HepG2 (cell line): Measurements from ENCODE around the gene LHFPL2. TPM values are rescaled to one million over a fixed set of nuclear protein-coding genes. Genes with fewer than 3 reads are reported as not detected.

ENCODE experiments used
- ATAC-seq: fragments of 200-7000 bp; cut with Tn5 transposase; 3 replicates; pipeline ENCODE4 v1.9.1; 2020; ENCODE audit warnings: mild to moderate bottlenecking, moderate library complexity
- BruUV-seq: library from RNA; stranded (reverse); fragments of 400-500 nt; replicated peaks from 2 replicates; lab custom pipeline; 2021; lab: Mats Ljungman, UMichigan
- CTCF ChIA-PET: fragments of 300-600 bp; formaldehyde crosslinking; extraction: SDS; loops from one replicate; lab custom pipeline; 2021; ENCODE audit warnings: low total read pairs, inconsistent platforms, low intra/inter-chr PET ratio; lab: Yijun Ruan, JAX
- POLR2A ChIA-PET: fragments of 350-600 bp; sonication (Branson Sonifier 250); formaldehyde crosslinking; loops from one replicate; lab custom pipeline; 2020; ENCODE audit warnings: antibody characterized with exemption, inconsistent platforms; lab: Yijun Ruan, JAX
- DNase-seq: peaks from one replicate; pipeline ENCODE4 v3.0.0-alpha.2; 2015; ENCODE audit warnings: low spot score
- FAIRE-seq: peaks from 3 replicates; lab custom pipeline; 2011; peaks lifted over from hg19 to GRCh38; lab: Jason Lieb, UNC
- H2AFZ ChIP-seq: one replicate; pipeline ENCODE4 v1.6.1; 2011; ENCODE audit warnings: low read length, inconsistent platforms
- H3K27ac ChIP-seq: fragments of 300-600 bp; 3 replicates; pipeline ENCODE4 v1.8.0; 2011; ENCODE audit warnings: mixed run types, mild to moderate bottlenecking, mixed read lengths, low read length, inconsistent platforms; ENCODE audit not compliant: insufficient read depth; ENCODE audit errors: extremely low read length
- H3K27me3 ChIP-seq, 2 experiments: fragments of 200-600 bp in 1 of 2; 2 replicates in 1 of 2; 3 replicates in 1 of 2; pipeline versions ENCODE4 v1.6.0 to v1.8.0; 2011; ENCODE audit warnings: low read length in 2 of 2, mild to moderate bottlenecking in 2 of 2, moderate library complexity in 2 of 2, inconsistent platforms in 1 of 2; ENCODE audit not compliant: insufficient read depth in 2 of 2, control insufficient read depth in 1 of 2
- H3K36me3 ChIP-seq, 2 experiments: fragments of 200-600 bp in 1 of 2; replicated peaks in 1 of 2; 2 replicates in 1 of 2; 3 replicates in 1 of 2; pipeline versions ENCODE4 v1.5.1 to v1.8.0; 2011; ENCODE audit warnings: low read length in 2 of 2, inconsistent platforms in 1 of 2; ENCODE audit not compliant: insufficient read depth in 2 of 2, control insufficient read depth in 1 of 2
- H3K4me1 ChIP-seq: 2 replicates; pipeline ENCODE4 v1.5.1; 2012; ENCODE audit warnings: low read length, inconsistent platforms; ENCODE audit not compliant: insufficient read depth
- H3K4me2 ChIP-seq: 2 replicates; pipeline ENCODE4 v1.6.0; 2011; ENCODE audit warnings: low read depth, low read length, inconsistent platforms
- H3K4me3 ChIP-seq, 3 experiments: fragments of 200-600 bp in 1 of 3; sonication (generic), shearing (Covaris generic) in 1 of 3; replicated peaks in 1 of 3; 2 replicates each; pipeline ENCODE4 v1.5.1; 2011 to 2016; ENCODE audit warnings: low read length in 3 of 3, inconsistent platforms in 2 of 3, low read depth in 2 of 3, mild to moderate bottlenecking in 2 of 3, control low read depth in 1 of 3, mixed read lengths in 1 of 3; ENCODE audit not compliant: insufficient read depth in 1 of 3
- H3K79me2 ChIP-seq: one replicate; pipeline ENCODE4 v1.6.1; 2011; ENCODE audit warnings: low read length, inconsistent platforms; ENCODE audit not compliant: insufficient read depth
- H3K9ac ChIP-seq: 2 replicates; pipeline ENCODE4 v1.6.0; 2011; ENCODE audit warnings: mild to moderate bottlenecking, low read depth, low read length, inconsistent platforms; ENCODE audit not compliant: insufficient read depth
- H3K9me3 ChIP-seq: 2 replicates; pipeline ENCODE4 v1.5.1; 2012; ENCODE audit warnings: mild to moderate bottlenecking, low read length
- H4K20me1 ChIP-seq: 2 replicates; pipeline ENCODE4 v1.6.0; 2011; ENCODE audit warnings: inconsistent platforms, mild to moderate bottlenecking, low read length, moderate library complexity; ENCODE audit not compliant: insufficient read depth
- SIN3A ChIP-seq: IDR thresholded peaks from 2 replicates; pipeline ENCODE4 v1.6.1; 2011; ENCODE audit warnings: low read depth, mild to moderate bottlenecking, control low read depth, low read length, borderline replicate concordance
- SRSF9 ChIP-seq: fragments of 200-400 bp; formaldehyde crosslinking; IDR thresholded peaks from 2 replicates; pipeline ENCODE4 v1.6.1; 2018; ENCODE audit warnings: borderline replicate concordance, mild to moderate bottlenecking, low read depth, low read length; ENCODE audit not compliant: insufficient read depth, poor library complexity, severe bottlenecking
- ZBTB38 ChIP-seq: sonication (generic); formaldehyde crosslinking; IDR thresholded peaks from 2 replicates; pipeline ENCODE4 v1.5.1; 2020; ENCODE audit warnings: mild to moderate bottlenecking, missing genetic modification reagents
- WGBS: methylation state at CpG from one replicate; pipeline ENCODE4 v1.1.6; 2017; ENCODE audit warnings: low lambda C conversion rate; 5-methylcytosine and 5-hydroxymethylcytosine counted together
- in situ Hi-C: cut with HindIII; loops from 2 replicates; pipeline ENCODE4 v1.10.0; 2017; ENCODE audit warnings: low pct_unique_long_range_greater_than_20kb; ENCODE audit not compliant: extremely low pct_ligation_motif_present
- intact Hi-C: fragments of 100-400 bp; cut with micrococcal nuclease; formaldehyde crosslinking; loops from one replicate; pipeline ENCODE4 v1.10.0; 2022; ENCODE audit not compliant: unreplicated experiment
- polyA plus RNA-seq, 8 experiments: library from polyadenylated mRNA; depleted of rRNA in 3 of 8; stranded (reverse) in 7 of 8; unstranded in 1 of 8; fragments of >200 nt; fragmentation: Illumina TruSeq in 4 of 8; extraction: Trizol in 4 of 8; gene quantifications; 2 replicates each; pipeline versions ENCODE4 v1.2.1 to v1.2.3, GENCODE V29; 2011 to 2016; ENCODE audit warnings: low read depth in 4 of 8, missing spikeins in 1 of 8, mixed read lengths in 1 of 8; ENCODE audit not compliant: insufficient read depth in 1 of 8
- total RNA-seq, 5 experiments: library from RNA; depleted of rRNA; stranded (reverse); fragments of >200 nt; fragmentation: Illumina TruSeq; extraction: Trizol; gene quantifications; 2 replicates each; pipeline ENCODE4 v1.2.3, GENCODE V29; 2016; ENCODE audit warnings: low read depth in 1 of 5
- TF ChIP-seq, protein P1 (sequence below): IDR thresholded peaks from 2 replicates; pipeline ENCODE4 v1.6.1; 2016; ENCODE audit warnings: mild to moderate bottlenecking

LHFPL2 gene
- total and polyA plus RNA-seq, 2 of the 13 experiments (the other 11 are each of a cell fraction or from before 2014, with no cell fraction given): 6.0 to 20.0 TPM

GRCh38 chr5:78547731-78548615 is 100.6 kb downstream of the LHFPL2 start:
- Histone ChIP-seq H2AFZ (no peak overlapping the region), H3K9me3 (no peaks in the 10 kb centered on the region), H3K27me3 (no peaks in the 10 kb centered on the region), H3K36me3 (peaks cover 4 to 14% of the 10 kb centered on the region in 2 experiments; a peak in 3 of 5 replicates), H3K79me2 (peaks cover 3% of the 10 kb centered on the region), H3K4me3 (no peak overlapping the region), H4K20me1 (peaks cover 12% of the 10 kb centered on the region; the same call in 1 of the 2 replicates), H3K4me1 (peaks cover 22% of the 10 kb centered on the region), H3K9ac (no peak overlapping the region), H3K4me2 (no peak overlapping the region), H3K27ac (no peak overlapping the region)
- ATAC-seq (no peak), FAIRE-seq (no peak), DNase-seq (no peak)
- 86% methylated on average over 15 of the region's 21 CpGs for WGBS
- ChIA-PET POLR2A (no interaction called here), CTCF (no interaction called here)
- in situ Hi-C loops: no loop called here
- BruUV-seq: no TSS peak
- TF ChIP-seq SIN3A (no peak), SRSF9 (no peak), ZBTB38 (0 out of 2 replicates have a peak, but pooled peaks have one; percentile 24)
- TF ChIP-seq, protein P1, sequence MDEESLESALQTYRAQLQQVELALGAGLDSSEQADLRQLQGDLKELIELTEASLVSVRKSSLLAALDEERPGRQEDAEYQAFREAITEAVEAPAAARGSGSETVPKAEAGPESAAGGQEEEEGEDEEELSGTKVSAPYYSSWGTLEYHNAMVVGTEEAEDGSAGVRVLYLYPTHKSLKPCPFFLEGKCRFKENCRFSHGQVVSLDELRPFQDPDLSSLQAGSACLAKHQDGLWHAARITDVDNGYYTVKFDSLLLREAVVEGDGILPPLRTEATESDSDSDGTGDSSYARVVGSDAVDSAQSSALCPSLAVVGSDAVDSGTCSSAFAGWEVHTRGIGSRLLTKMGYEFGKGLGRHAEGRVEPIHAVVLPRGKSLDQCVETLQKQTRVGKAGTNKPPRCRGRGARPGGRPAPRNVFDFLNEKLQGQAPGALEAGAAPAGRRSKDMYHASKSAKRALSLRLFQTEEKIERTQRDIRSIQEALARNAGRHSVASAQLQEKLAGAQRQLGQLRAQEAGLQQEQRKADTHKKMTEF: no peak
- intact Hi-C loops: loop anchor here (5.0 kb wide), 1 partner anchor 99 kb away; the partner anchor contains the start of gene LHFPL2
